ENCODE data around the gene CCDC142. TPM values are rescaled to one million over a fixed set of nuclear protein-coding genes. Genes with fewer than 3 reads are reported as not detected.

CCDC142 gene
- total and polyA plus RNA-seq, 9 of the 15 experiments (the other 6 are each of a cell fraction or from before 2014, with no cell fraction given), result 0.55 to 11.7 (median 7.2) TPM

DNA sequence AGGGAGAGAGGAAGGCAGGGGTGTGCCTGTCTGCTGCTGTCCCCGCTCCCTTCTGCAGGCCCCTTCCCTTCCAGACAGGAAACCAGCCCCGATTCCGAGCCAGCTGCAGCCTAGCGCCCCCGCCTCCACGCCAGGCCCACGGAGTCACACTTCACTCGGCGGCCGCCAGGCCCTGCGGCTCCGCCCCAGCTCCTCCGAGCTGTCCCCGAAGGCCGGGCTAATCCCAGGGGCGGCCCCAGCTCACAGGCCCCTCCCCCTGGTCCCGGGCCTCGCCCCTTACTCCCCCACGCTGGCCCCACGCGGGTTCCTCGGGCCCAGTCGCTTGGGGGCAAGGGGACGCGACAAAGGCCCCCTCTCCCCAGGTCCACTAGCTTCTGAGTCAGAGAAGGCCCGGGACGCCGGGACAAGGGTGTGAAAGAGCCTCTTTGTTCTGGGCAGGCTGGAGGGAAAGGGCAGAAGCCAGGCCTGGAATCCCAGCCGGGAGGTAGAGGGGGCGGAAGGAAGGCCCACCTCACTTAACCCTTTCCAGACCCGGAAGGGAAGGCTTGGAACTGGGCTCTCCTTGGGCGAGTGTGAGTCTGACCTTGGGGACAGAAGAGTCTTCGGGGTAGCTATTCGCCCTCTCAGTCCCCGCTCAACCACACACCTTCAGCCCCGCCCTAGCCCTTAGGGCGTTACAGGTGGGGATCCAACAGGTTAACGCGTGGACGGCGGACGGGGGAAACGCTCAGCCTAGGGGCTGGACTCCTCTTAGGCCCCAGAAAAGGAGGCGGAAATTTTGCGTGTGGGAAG is 42.2 kb downstream of the CCDC142 start (continued):
- TF ChIP-seq, protein P1, sequence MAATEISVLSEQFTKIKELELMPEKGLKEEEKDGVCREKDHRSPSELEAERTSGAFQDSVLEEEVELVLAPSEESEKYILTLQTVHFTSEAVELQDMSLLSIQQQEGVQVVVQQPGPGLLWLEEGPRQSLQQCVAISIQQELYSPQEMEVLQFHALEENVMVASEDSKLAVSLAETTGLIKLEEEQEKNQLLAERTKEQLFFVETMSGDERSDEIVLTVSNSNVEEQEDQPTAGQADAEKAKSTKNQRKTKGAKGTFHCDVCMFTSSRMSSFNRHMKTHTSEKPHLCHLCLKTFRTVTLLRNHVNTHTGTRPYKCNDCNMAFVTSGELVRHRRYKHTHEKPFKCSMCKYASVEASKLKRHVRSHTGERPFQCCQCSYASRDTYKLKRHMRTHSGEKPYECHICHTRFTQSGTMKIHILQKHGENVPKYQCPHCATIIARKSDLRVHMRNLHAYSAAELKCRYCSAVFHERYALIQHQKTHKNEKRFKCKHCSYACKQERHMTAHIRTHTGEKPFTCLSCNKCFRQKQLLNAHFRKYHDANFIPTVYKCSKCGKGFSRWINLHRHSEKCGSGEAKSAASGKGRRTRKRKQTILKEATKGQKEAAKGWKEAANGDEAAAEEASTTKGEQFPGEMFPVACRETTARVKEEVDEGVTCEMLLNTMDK (IDR thresholded peaks at IDR 0.05; ENCODE audit: borderline replicate concordance, insufficient read depth, low read depth, low read length, poor library complexity, severe bottlenecking), result peak; percentile 67
- TF ChIP-seq SMAD1 (IDR thresholded peaks at IDR 0.05; ENCODE audit: low read depth, low read length, partially characterized antibody) (no peak), ETS2 (tag; IDR thresholded peaks at IDR 0.05; ENCODE audit: borderline replicate concordance, poor library complexity, severe bottlenecking) (no peak), ZNF140 (CRISPR knock-in tag; IDR thresholded peaks at IDR 0.05) (no peak), MAZ (CRISPR knock-in tag; conservative IDR thresholded peaks at IDR 0.05 in 1 of 2, IDR thresholded peaks at IDR 0.05 in 1 of 2) (peak; percentile 62 to 70), RBM22 (IDR thresholded peaks at IDR 0.05; ENCODE audit: low read depth, low read length, poor library complexity, severe bottlenecking) (no peak)
- TF ChIP-seq, protein P2, sequence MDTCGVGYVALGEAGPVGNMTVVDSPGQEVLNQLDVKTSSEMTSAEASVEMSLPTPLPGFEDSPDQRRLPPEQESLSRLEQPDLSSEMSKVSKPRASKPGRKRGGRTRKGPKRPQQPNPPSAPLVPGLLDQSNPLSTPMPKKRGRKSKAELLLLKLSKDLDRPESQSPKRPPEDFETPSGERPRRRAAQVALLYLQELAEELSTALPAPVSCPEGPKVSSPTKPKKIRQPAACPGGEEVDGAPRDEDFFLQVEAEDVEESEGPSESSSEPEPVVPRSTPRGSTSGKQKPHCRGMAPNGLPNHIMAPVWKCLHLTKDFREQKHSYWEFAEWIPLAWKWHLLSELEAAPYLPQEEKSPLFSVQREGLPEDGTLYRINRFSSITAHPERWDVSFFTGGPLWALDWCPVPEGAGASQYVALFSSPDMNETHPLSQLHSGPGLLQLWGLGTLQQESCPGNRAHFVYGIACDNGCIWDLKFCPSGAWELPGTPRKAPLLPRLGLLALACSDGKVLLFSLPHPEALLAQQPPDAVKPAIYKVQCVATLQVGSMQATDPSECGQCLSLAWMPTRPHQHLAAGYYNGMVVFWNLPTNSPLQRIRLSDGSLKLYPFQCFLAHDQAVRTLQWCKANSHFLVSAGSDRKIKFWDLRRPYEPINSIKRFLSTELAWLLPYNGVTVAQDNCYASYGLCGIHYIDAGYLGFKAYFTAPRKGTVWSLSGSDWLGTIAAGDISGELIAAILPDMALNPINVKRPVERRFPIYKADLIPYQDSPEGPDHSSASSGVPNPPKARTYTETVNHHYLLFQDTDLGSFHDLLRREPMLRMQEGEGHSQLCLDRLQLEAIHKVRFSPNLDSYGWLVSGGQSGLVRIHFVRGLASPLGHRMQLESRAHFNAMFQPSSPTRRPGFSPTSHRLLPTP (IDR thresholded peaks at IDR 0.05; ENCODE audit: borderline replicate concordance, extremely low read depth, insufficient read length), result no peak
- TF ChIP-seq, protein P3, sequence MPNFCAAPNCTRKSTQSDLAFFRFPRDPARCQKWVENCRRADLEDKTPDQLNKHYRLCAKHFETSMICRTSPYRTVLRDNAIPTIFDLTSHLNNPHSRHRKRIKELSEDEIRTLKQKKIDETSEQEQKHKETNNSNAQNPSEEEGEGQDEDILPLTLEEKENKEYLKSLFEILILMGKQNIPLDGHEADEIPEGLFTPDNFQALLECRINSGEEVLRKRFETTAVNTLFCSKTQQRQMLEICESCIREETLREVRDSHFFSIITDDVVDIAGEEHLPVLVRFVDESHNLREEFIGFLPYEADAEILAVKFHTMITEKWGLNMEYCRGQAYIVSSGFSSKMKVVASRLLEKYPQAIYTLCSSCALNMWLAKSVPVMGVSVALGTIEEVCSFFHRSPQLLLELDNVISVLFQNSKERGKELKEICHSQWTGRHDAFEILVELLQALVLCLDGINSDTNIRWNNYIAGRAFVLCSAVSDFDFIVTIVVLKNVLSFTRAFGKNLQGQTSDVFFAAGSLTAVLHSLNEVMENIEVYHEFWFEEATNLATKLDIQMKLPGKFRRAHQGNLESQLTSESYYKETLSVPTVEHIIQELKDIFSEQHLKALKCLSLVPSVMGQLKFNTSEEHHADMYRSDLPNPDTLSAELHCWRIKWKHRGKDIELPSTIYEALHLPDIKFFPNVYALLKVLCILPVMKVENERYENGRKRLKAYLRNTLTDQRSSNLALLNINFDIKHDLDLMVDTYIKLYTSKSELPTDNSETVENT (CRISPR knock-in tag; IDR thresholded peaks at IDR 0.05), result peak; percentile 48; the same call in 1 of the 2 replicates
- TF ChIP-seq, protein P4, sequence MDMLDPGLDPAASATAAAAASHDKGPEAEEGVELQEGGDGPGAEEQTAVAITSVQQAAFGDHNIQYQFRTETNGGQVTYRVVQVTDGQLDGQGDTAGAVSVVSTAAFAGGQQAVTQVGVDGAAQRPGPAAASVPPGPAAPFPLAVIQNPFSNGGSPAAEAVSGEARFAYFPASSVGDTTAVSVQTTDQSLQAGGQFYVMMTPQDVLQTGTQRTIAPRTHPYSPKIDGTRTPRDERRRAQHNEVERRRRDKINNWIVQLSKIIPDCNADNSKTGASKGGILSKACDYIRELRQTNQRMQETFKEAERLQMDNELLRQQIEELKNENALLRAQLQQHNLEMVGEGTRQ (CRISPR knock-in tag; IDR thresholded peaks at IDR 0.05), result no peak
- TF ChIP-seq, protein P5, sequence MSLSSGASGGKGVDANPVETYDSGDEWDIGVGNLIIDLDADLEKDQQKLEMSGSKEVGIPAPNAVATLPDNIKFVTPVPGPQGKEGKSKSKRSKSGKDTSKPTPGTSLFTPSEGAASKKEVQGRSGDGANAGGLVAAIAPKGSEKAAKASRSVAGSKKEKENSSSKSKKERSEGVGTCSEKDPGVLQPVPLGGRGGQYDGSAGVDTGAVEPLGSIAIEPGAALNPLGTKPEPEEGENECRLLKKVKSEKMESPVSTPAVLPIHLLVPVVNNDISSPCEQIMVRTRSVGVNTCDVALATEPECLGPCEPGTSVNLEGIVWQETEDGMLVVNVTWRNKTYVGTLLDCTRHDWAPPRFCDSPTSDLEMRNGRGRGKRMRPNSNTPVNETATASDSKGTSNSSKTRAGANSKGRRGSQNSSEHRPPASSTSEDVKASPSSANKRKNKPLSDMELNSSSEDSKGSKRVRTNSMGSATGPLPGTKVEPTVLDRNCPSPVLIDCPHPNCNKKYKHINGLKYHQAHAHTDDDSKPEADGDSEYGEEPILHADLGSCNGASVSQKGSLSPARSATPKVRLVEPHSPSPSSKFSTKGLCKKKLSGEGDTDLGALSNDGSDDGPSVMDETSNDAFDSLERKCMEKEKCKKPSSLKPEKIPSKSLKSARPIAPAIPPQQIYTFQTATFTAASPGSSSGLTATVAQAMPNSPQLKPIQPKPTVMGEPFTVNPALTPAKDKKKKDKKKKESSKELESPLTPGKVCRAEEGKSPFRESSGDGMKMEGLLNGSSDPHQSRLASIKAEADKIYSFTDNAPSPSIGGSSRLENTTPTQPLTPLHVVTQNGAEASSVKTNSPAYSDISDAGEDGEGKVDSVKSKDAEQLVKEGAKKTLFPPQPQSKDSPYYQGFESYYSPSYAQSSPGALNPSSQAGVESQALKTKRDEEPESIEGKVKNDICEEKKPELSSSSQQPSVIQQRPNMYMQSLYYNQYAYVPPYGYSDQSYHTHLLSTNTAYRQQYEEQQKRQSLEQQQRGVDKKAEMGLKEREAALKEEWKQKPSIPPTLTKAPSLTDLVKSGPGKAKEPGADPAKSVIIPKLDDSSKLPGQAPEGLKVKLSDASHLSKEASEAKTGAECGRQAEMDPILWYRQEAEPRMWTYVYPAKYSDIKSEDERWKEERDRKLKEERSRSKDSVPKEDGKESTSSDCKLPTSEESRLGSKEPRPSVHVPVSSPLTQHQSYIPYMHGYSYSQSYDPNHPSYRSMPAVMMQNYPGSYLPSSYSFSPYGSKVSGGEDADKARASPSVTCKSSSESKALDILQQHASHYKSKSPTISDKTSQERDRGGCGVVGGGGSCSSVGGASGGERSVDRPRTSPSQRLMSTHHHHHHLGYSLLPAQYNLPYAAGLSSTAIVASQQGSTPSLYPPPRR (CRISPR knock-in tag; IDR thresholded peaks at IDR 0.05; ENCODE audit: borderline replicate concordance), result no peak

All from K562 (cell line).